OCI-LY7 (cell line): ENCODE measurements around the gene HSD17B1. TPM values are rescaled to one million over a fixed set of nuclear protein-coding genes. Genes with fewer than 3 reads are reported as not detected.
A peak's percentile ranks its signal among the peaks of the same experiment; 100 is the strongest.

Experiments
- BruUV-seq: library from RNA; stranded (reverse); fragments of 400-500 nt; replicated peaks from 2 replicates; lab custom pipeline; 2021; lab: Mats Ljungman, UMichigan
- CTCF ChIA-PET: fragments of 300-600 bp; sonication (Branson Sonifier 250); formaldehyde crosslinking; loops from one replicate; lab custom pipeline; 2022; ENCODE audit warnings: antibody characterized with exemption; ENCODE audit not compliant: unreplicated experiment; lab: Charles Lee
- POLR2A ChIA-PET: fragments of 300-600 bp; sonication (Branson Sonifier 250); formaldehyde crosslinking; loops from one replicate; lab custom pipeline; 2022; ENCODE audit warnings: antibody characterized with exemption; lab: Charles Lee
- DNase-seq: peaks from one replicate; pipeline ENCODE4 v3.0.0-alpha.2; 2015; ENCODE audit warnings: low spot score
- H2AFZ ChIP-seq: fragments of 200-600 bp; sonication (generic), shearing (Covaris generic); 2 replicates; pipeline ENCODE4 v1.6.1; 2014; ENCODE audit warnings: mild to moderate bottlenecking, antibody characterized with exemption, low read length, moderate library complexity
- H3K27ac ChIP-seq: fragments of 200-600 bp; sonication (generic); 2 replicates; pipeline ENCODE4 v1.5.1; 2014; ENCODE audit warnings: mixed run types, low read depth, mild to moderate bottlenecking, moderate library complexity, low read length, inconsistent platforms; ENCODE audit not compliant: poor library complexity, severe bottlenecking
- H3K36me3 ChIP-seq: fragments of 200-600 bp; sonication (generic); 2 replicates; pipeline ENCODE4 v1.6.1; 2014; ENCODE audit warnings: mild to moderate bottlenecking, antibody characterized with exemption, low read length, moderate library complexity, mixed read lengths; ENCODE audit not compliant: insufficient read depth
- H3K4me1 ChIP-seq: fragments of 200-600 bp; sonication (generic); 2 replicates; pipeline ENCODE4 v1.5.1; 2014; ENCODE audit warnings: mild to moderate bottlenecking, low read length; ENCODE audit not compliant: insufficient read depth, poor library complexity, severe bottlenecking
- H3K4me2 ChIP-seq: fragments of 200-600 bp; sonication (generic); 2 replicates; pipeline ENCODE4 v1.6.1; 2014; ENCODE audit warnings: mild to moderate bottlenecking, low read length
- H3K4me3 ChIP-seq: fragments of 200-600 bp; sonication (generic); 2 replicates; pipeline ENCODE4 v1.5.1; 2014; ENCODE audit warnings: mild to moderate bottlenecking, low read depth, low read length; ENCODE audit not compliant: poor library complexity, severe bottlenecking
- H3K79me2 ChIP-seq: fragments of 200-600 bp; sonication (generic); 2 replicates; pipeline ENCODE4 v1.6.1; 2016; ENCODE audit warnings: low read depth, mild to moderate bottlenecking, low read length, moderate library complexity, mixed read lengths; ENCODE audit not compliant: insufficient read depth
- H3K9me2 ChIP-seq: fragments of 200-600 bp; sonication (generic); 2 replicates; pipeline ENCODE4 v1.6.1; 2016; ENCODE audit warnings: mild to moderate bottlenecking, low read length, mixed read lengths; ENCODE audit not compliant: insufficient read depth
- H3K9me3 ChIP-seq: fragments of 200-600 bp; sonication (generic); 2 replicates; pipeline ENCODE4 v1.6.1; 2014; ENCODE audit warnings: mild to moderate bottlenecking, mixed run types, low read length, mixed read lengths
- H4K20me1 ChIP-seq: fragments of 200-600 bp; sonication (generic); 2 replicates; pipeline ENCODE4 v1.6.1; 2014; ENCODE audit warnings: mild to moderate bottlenecking, antibody characterized with exemption, low read length, moderate library complexity, mixed read lengths; ENCODE audit not compliant: insufficient read depth
- CTCF ChIP-seq: fragments of 200-600 bp; sonication (generic); conservative IDR thresholded peaks from 2 replicates; pipeline ENCODE4 v1.5.1; 2014; ENCODE audit warnings: mild to moderate bottlenecking, antibody characterized with exemption, low read length, moderate library complexity, mixed read lengths
- EZH2phosphoT487 ChIP-seq: fragments of 200-600 bp; sonication (generic); IDR thresholded peaks from 2 replicates; pipeline ENCODE4 v1.6.1; 2018; ENCODE audit warnings: low read depth, borderline replicate concordance, mild to moderate bottlenecking, mixed run types, antibody characterized with exemption, low read length, moderate library complexity, mixed read lengths
- intact Hi-C: fragments of 100-400 bp; cut with micrococcal nuclease; formaldehyde crosslinking; loops from one replicate; pipeline ENCODE4 v1.10.0; 2022; ENCODE audit not compliant: unreplicated experiment
- total RNA-seq, 2 experiments: library from RNA; depleted of rRNA in 1 of 2; stranded (reverse); fragments of >200 nt in 1 of 2; shearing (Covaris generic) in 1 of 2; gene quantifications; 2 replicates each; pipeline ENCODE4 v1.2.3, GENCODE V29; 2014 to 2022

The HSD17B1 gene
- total RNA-seq, 2 experiments from 2014 or later, result 2.2 to 2.5 TPM

DNA sequence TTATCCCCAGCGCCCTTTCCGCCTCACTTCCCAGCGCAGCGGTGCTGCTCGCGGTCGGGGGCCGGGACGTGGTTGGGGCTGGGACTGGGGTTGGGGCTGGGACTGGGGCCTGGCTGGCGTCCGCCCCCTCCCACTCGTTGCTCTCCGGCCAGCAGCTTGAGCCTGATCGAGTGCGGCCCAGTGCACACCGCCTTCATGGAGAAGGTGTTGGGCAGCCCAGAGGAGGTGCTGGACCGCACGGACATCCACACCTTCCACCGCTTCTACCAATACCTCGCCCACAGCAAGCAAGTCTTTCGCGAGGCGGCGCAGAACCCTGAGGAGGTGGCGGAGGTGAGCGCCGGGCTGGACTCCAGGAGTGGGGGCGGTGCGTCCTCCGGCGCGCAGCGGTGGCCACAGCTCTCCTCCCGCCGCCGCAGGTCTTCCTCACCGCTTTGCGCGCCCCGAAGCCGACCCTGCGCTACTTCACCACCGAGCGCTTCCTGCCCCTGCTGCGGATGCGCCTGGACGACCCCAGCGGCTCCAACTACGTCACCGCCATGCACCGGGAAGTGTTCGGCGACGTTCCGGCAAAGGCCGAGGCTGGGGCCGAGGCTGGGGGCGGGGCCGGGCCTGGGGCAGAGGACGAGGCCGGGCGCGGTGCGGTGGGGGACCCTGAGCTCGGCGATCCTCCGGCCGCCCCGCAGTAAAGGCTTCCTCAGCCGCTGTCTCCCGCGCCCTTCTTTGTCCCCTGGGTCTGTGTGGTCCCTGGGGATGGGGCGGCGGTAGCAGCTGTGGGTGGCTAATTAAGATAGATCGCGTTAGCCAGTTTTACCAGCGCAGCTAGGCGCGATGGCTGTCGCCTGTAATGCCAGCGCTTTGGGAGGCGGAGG lies 1.8 kb downstream of the HSD17B1 start:
- Histone ChIP-seq H3K9me2 (no peaks in the 10 kb centered on the region), H2AFZ (peak overlapping the region; percentile 54; the same call in 1 of the 2 replicates), H3K79me2 (no peaks in the 10 kb centered on the region), H4K20me1 (no peaks in the 10 kb centered on the region), H3K4me3 (peak overlapping the region; percentile 87), H3K4me2 (peak overlapping the region; percentile 86), H3K9me3 (no peaks in the 10 kb centered on the region), H3K27ac (peak overlapping the region; percentile 64), H3K4me1 (peaks cover 26% of the 10 kb centered on the region), H3K36me3 (no peaks in the 10 kb centered on the region)
- peak; percentile 93 for DNase-seq
- TF ChIP-seq CTCF (no peak), EZH2phosphoT487 (no peak)
- BruUV-seq, result TSS peak; percentile 60
- intact Hi-C loops, result no loop called here
- ChIA-PET CTCF (no interaction called here), POLR2A (no interaction called here)

GRCh38 chr17:42555122-42555622 lies 2.4 kb downstream of the HSD17B1 start:
- peak overlapping the region; percentile 54; the same call in 1 of the 2 replicates for H2AFZ ChIP-seq
- BruUV-seq, result TSS peak; percentile 93
- no peaks in the 10 kb centered on the region for H4K20me1 ChIP-seq
- TF ChIP-seq CTCF (no peak), EZH2phosphoT487 (no peak)
- no peaks in the 10 kb centered on the region for H3K79me2 ChIP-seq
- H3K9me2 ChIP-seq, result no peaks in the 10 kb centered on the region
- DNase-seq, result no peak
- ChIA-PET CTCF (no interaction called here), POLR2A (no interaction called here)
- no peaks in the 10 kb centered on the region for H3K9me3 ChIP-seq
- peak overlapping the region; percentile 64 for H3K27ac ChIP-seq
- no peaks in the 10 kb centered on the region for H3K36me3 ChIP-seq
- H3K4me3 ChIP-seq, result peak overlapping the region; percentile 87
- H3K4me2 ChIP-seq, result peak overlapping the region; percentile 86
- H3K4me1 ChIP-seq, result peaks cover 29% of the 10 kb centered on the region
- intact Hi-C loops, result no loop called here
